A549 (cell line): ENCODE results near the gene STRN.

Experiments
- CBX2 ChIP-seq: fragments of 200-600 bp; sonication (generic); IDR thresholded peaks from 2 replicates; pipeline ENCODE4 v1.6.1; 2016; ENCODE audit warnings: low read depth, mild to moderate bottlenecking, borderline replicate concordance
- CEBPB ChIP-seq, 2 experiments: fragments of >200 bp in 1 of 2; sonication (Bioruptor Twin) in 1 of 2; formaldehyde crosslinking in 1 of 2; IDR thresholded peaks; 2 replicates each; pipeline ENCODE4 v1.6.1; 2012 to 2016
- CTCF ChIP-seq: fragments of >200 bp; sonication (Bioruptor Twin); formaldehyde crosslinking; IDR thresholded peaks from 3 replicates; pipeline ENCODE4 v1.5.1; 2016
- E2F6 ChIP-seq: IDR thresholded peaks from 2 replicates; pipeline ENCODE4 v1.6.1; 2012; ENCODE audit warnings: low read depth, borderline replicate concordance
- HOXA7 ChIP-seq: fragments of 250-450 bp; sonication (Bioruptor Pico); IDR thresholded peaks from 2 replicates; pipeline ENCODE4 v1.5.0; 2020; ENCODE audit warnings: mild to moderate bottlenecking, moderate library complexity
- MAFK ChIP-seq: fragments of 450-650 bp; IDR thresholded peaks from 2 replicates; pipeline ENCODE4 v1.6.1; 2014; ENCODE audit not compliant: partially characterized antibody
- MAX ChIP-seq: IDR thresholded peaks from 2 replicates; pipeline ENCODE4 v1.6.1; 2012
- POLR2A ChIP-seq: IDR thresholded peaks from 2 replicates; pipeline ENCODE4 v1.6.1; 2012; ENCODE audit warnings: mild to moderate bottlenecking, low read length
- RCOR1 ChIP-seq: fragments of 150-350 bp; IDR thresholded peaks from 2 replicates; pipeline ENCODE4 v1.6.1; 2014; ENCODE audit warnings: antibody characterized with exemption, low read length, low read depth
- SMC3 ChIP-seq: fragments of >200 bp; sonication (Bioruptor Twin); formaldehyde crosslinking; IDR thresholded peaks from 3 replicates; pipeline ENCODE4 v1.6.1; 2018; ENCODE audit warnings: inconsistent platforms

GRCh38 chr2:36834203-36834602, 132.1 kb downstream of the STRN start:
- TF ChIP-seq HOXA7 (CRISPR knock-in tag) = no peak
- TF ChIP-seq CTCF = no peak
- no peak for TF ChIP-seq E2F6
- TF ChIP-seq RCOR1 = no peak
- no peak for TF ChIP-seq SMC3
- no peak for TF ChIP-seq POLR2A
- TF ChIP-seq MAX = no peak
- no peak for TF ChIP-seq CEBPB (IDR thresholded peaks at IDR 0.05)
- TF ChIP-seq CBX2 = no peak
- TF ChIP-seq MAFK = no peak
